ENCODE measurements around the gene PSMB1.

- TF ChIP-seq CTCF (conservative IDR thresholded peaks at IDR 0.05) = no peak
- no peak for TF ChIP-seq ZFX (IDR thresholded peaks at IDR 0.05)
Measured at GRCh38 chr6:170524172-170524502, 29.0 kb downstream of the PSMB1 start.

Data from C4-2B (cell line).